GM12865 (cell line): ENCODE measurements around the gene CEMIP.

Source experiments
- DNase-seq: peaks from one replicate; pipeline ENCODE4 v3.0.0; 2010; ENCODE audit warnings: low read depth
- H3K4me3 ChIP-seq: 2 replicates; pipeline ENCODE4 v1.5.1; 2011; ENCODE audit warnings: mild to moderate bottlenecking, low read depth, low read length, control low read depth
- CTCF ChIP-seq: IDR thresholded peaks from 2 replicates; pipeline ENCODE4 v1.5.1; 2011; ENCODE audit warnings: low read length, control low read depth, low read depth, inconsistent platforms; ENCODE audit not compliant: insufficient read depth; ENCODE audit errors: missing control alignments

The CEMIP gene

GRCh38 chr15:80992006-80992405 lies 212.8 kb downstream of the CEMIP start:
- H3K4me3 ChIP-seq = no peak overlapping the region
- DNase-seq = no peak
- no peak for TF ChIP-seq CTCF

- DNase-seq = no peak
- no peak for TF ChIP-seq CTCF
- no peak overlapping the region for H3K4me3 ChIP-seq
These were observed 213.3 kb downstream of the CEMIP start for GRCh38 chr15:80992441-80992840.

GRCh38 chr15:80996247-80996646 lies 217.1 kb downstream of the CEMIP start:
- DNase-seq = peak; percentile 58
- peak; percentile 51 for TF ChIP-seq CTCF

GRCh38 chr15:80997692-80998091 lies 218.5 kb downstream of the CEMIP start:
- H3K4me3 ChIP-seq = no peak overlapping the region
- no peak for DNase-seq
- no peak for TF ChIP-seq CTCF

More at GRCh38 chr15:80996247-80996646, 217.1 kb downstream of the CEMIP start:
- H3K4me3 ChIP-seq = no peak overlapping the region

DNA sequence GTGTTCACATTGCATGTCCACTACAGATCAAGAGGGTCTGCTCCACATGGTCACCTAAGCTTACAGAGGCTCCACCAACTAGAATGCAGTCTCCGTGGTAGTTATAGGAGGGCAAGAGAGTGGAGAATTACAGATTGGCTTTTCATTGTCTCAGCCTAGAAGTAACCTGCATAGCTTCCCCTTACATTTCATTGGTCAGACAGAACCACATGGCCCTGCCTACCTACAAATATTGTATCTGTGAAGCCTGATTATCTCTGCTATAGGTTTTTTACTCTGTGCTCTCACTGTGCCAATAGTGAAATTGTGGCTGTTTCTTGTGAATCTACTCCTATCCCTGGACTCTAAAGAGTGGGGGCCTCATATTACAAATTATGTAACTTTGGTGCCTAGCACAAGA lies 219.1 kb downstream of the CEMIP start:
- no peak for TF ChIP-seq CTCF
- no peak overlapping the region for H3K4me3 ChIP-seq
- DNase-seq = no peak

DNA sequence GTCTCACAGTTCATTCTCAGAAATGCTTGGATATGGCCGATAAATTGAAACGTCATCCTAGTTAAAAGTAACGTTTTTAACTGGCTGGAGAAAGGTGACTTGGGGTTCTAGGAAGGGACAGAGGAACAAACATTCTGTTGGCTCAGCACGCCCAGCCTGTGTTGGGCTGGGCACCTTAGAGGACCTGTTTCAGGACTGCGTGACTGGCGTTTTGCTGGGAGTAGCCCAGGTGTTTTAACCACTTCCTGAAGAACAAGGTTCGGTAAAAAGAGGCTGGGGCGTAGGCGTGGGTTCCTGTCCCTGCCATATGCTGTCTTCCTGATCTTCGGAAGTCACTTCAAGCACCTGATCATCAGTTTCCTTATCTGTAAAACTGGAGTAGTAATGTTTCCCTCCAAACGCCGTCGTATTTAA lies 220.5 kb downstream of the CEMIP start:
- no peak for TF ChIP-seq CTCF
- H3K4me3 ChIP-seq = peak overlapping the region; percentile 87
- DNase-seq = peak; percentile 84

- TF ChIP-seq CTCF = no peak
- peak; percentile 22 for DNase-seq
- H3K4me3 ChIP-seq = peak overlapping the region; percentile 87
These were observed 221.0 kb downstream of the CEMIP start for GRCh38 chr15:81000144-81000623.
